Activated CD4-positive, alpha-beta T cell treated with anti-CD3 and anti-CD28 coated beads for 4 hours (primary cell): Measurements from ENCODE around the gene HOGA1.

Experiments used
- DNase-seq, 2 donors: peaks; one replicate each; pipeline ENCODE4 v3.0.0-alpha.2; 2020

HOGA1 gene

DNA sequence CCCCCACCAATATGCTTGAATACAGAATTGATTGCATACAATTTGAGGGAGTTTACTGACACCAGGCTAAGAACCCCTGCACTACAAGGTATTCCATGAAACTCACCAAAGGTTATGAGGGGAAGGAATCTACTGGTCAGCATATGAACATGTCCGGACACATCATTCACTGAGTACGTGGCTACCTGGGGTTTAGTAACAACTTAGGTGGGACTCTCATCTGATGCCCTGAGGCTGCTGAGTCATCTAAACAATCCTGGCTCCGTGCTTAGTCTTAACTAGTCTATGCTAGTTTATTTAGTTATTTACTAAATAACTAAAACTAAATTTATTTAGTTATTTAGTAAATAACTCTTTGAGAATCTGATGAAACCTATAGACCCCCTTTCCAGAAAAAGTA is 67.6 kb downstream of the HOGA1 start:
- DNase-seq = no peak

DNA sequence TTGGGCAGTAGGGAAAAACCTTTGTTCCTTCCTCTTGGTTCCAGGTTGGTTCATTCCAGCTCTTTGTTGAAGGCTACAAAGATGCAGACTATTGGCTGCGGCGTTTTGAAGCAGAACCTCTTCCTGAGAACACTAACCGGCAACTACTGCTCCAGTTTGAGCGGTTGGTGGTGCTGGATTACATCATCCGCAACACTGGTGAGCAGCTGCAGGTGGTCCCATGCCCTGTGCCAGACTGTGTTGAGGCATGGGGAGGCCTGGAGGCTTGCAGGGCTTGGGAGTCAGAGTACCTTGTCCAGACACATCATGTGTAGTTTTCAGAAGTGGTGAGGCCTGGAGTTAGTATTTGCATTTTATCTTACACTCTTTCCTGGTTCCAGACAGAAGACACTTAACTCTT is 72.6 kb downstream of the HOGA1 start:
- DNase-seq = no peak

DNA sequence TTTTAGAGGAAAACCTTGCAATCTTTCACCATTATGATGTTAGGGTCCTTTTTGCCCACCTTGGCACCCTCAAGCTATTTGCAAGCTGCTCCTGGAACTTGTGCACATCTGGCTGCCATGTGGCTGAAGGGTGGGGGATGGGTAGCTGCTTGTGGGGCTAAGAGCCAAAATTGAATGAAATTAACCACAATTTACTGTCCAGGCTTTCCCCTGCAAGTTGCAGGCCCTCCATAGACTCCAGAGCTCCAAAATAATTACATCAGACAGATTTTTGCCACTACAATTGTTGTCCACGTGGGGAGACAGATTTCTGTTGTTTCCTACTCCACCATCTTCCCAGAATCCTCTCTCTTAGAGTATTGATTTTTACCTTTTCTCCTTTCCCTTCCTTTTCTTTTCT is 75.4 kb downstream of the HOGA1 start:
- no peak for DNase-seq
